SU-DHL-6 (cell line): ENCODE measurements around the gene POLR2E.

Source experiments
- H2AFZ ChIP-seq: fragments of 200-600 bp; sonication (generic); 2 replicates; pipeline ENCODE4 v1.6.1; 2014; ENCODE audit warnings: low read depth, mild to moderate bottlenecking, moderate library complexity, mixed read lengths, antibody characterized with exemption, low read length; ENCODE audit not compliant: severe bottlenecking
- H3F3A ChIP-seq: fragments of 200-600 bp; shearing (Covaris generic); 2 replicates; pipeline ENCODE4 v1.6.0; 2016; ENCODE audit warnings: antibody characterized with exemption, mild to moderate bottlenecking; ENCODE audit not compliant: insufficient read depth
- H3K27ac ChIP-seq: fragments of 200-600 bp; sonication (generic); 2 replicates; pipeline ENCODE4 v1.5.1; 2016; ENCODE audit warnings: low read depth, mild to moderate bottlenecking, low read length, moderate library complexity, mixed read lengths
- H3K27me3 ChIP-seq: fragments of 200-600 bp; sonication (generic), shearing (Covaris generic); 2 replicates; pipeline ENCODE4 v1.6.0; 2014; ENCODE audit warnings: mild to moderate bottlenecking, low read length
- H3K36me3 ChIP-seq: fragments of 200-600 bp; sonication (generic); 2 replicates; pipeline ENCODE4 v1.6.1; 2014; ENCODE audit warnings: mild to moderate bottlenecking, low read length, mixed read lengths
- H3K4me2 ChIP-seq: fragments of 300-600, 200-600 bp; shearing (Covaris generic), sonication (generic); 2 replicates; pipeline ENCODE4 v1.6.0; 2014; ENCODE audit warnings: low read length, low read depth, mild to moderate bottlenecking; ENCODE audit not compliant: poor library complexity, severe bottlenecking
- H3K4me3 ChIP-seq: fragments of 200-600 bp; sonication (generic); 2 replicates; pipeline ENCODE4 v1.5.1; 2014; ENCODE audit warnings: antibody characterized with exemption, low read length, mild to moderate bottlenecking, mixed read lengths; ENCODE audit not compliant: insufficient read depth, poor library complexity, severe bottlenecking
- H3K79me2 ChIP-seq: fragments of 200-600 bp; sonication (generic); 2 replicates; pipeline ENCODE4 v1.6.1; 2014; ENCODE audit warnings: mild to moderate bottlenecking, low read length, moderate library complexity; ENCODE audit not compliant: insufficient read depth
- H3K9ac ChIP-seq: fragments of 200-600 bp; sonication (generic); 2 replicates; pipeline ENCODE4 v1.7.0; 2014; ENCODE audit warnings: mild to moderate bottlenecking, low read length
- H3K9me2 ChIP-seq: fragments of 200-600 bp; sonication (generic); replicated peaks from 2 replicates; pipeline ENCODE4 v1.6.1; 2014; ENCODE audit warnings: low read length; ENCODE audit not compliant: insufficient read depth
- H3K9me3 ChIP-seq: fragments of 200-600 bp; sonication (generic); 2 replicates; pipeline ENCODE4 v1.6.1; 2014; ENCODE audit warnings: low read length, mixed read lengths; ENCODE audit not compliant: insufficient read depth
- H4K20me1 ChIP-seq: fragments of 200-600 bp; sonication (generic); 2 replicates; pipeline ENCODE4 v1.6.1; 2014; ENCODE audit warnings: low read depth, mild to moderate bottlenecking, antibody characterized with exemption, low read length, moderate library complexity, mixed read lengths
- CTCF ChIP-seq: fragments of 200-600 bp; sonication (generic); IDR thresholded peaks from one replicate; pipeline ENCODE4 v1.5.1; 2017; ENCODE audit warnings: antibody characterized with exemption, mild to moderate bottlenecking, low read length, moderate library complexity; ENCODE audit not compliant: insufficient read depth, poor library complexity, severe bottlenecking
- EZH2phosphoT487 ChIP-seq: fragments of 200-600 bp; sonication (generic), shearing (Covaris generic); conservative IDR thresholded peaks from 2 replicates; pipeline ENCODE4 v1.6.1; 2018; ENCODE audit warnings: mild to moderate bottlenecking, antibody characterized with exemption, low read length, moderate library complexity, mixed read lengths

POLR2E gene

GRCh38 chr19:1051791-1052190, 43.4 kb downstream of the POLR2E start:
- no peak overlapping the region for H3K9ac ChIP-seq
- H4K20me1 ChIP-seq = no peaks in the 10 kb centered on the region
- H3K27me3 ChIP-seq = no peaks in the 10 kb centered on the region
- H3K36me3 ChIP-seq = no peaks in the 10 kb centered on the region
- no peaks in the 10 kb centered on the region for H3K79me2 ChIP-seq
- H3K4me3 ChIP-seq = no peak overlapping the region
- no peaks in the 10 kb centered on the region for H3K9me3 ChIP-seq
- H3K27ac ChIP-seq = no peak overlapping the region
- H3K4me2 ChIP-seq = no peak overlapping the region
- no peaks in the 10 kb centered on the region for H3K9me2 ChIP-seq
- H3F3A ChIP-seq = no peaks in the 10 kb centered on the region
- no peak for TF ChIP-seq CTCF
- TF ChIP-seq EZH2phosphoT487 = no peak
- H2AFZ ChIP-seq = no peak overlapping the region

- H3F3A ChIP-seq = no peaks in the 10 kb centered on the region
- no peak overlapping the region for H3K4me3 ChIP-seq
- TF ChIP-seq CTCF (no peak), EZH2phosphoT487 (no peak)
- H3K27ac ChIP-seq = no peak overlapping the region
- no peak overlapping the region for H2AFZ ChIP-seq
- no peak overlapping the region for H3K9ac ChIP-seq
- H3K4me2 ChIP-seq = no peak overlapping the region
- H3K9me3 ChIP-seq = no peaks in the 10 kb centered on the region
- no peaks in the 10 kb centered on the region for H3K9me2 ChIP-seq
- H3K36me3 ChIP-seq = no peaks in the 10 kb centered on the region
- no peaks in the 10 kb centered on the region for H4K20me1 ChIP-seq
- H3K79me2 ChIP-seq = no peaks in the 10 kb centered on the region
- no peaks in the 10 kb centered on the region for H3K27me3 ChIP-seq
Observed at GRCh38 chr19:1050989-1051788, 44.0 kb downstream of the POLR2E start.

- Histone ChIP-seq H3K36me3 (peaks cover 4% of the 10 kb centered on the region; the same call in 1 of the 2 replicates), H3K9me2 (no peaks in the 10 kb centered on the region), H2AFZ (no peak overlapping the region), H3K9ac (no peak overlapping the region), H3K27ac (no peak overlapping the region), H4K20me1 (no peaks in the 10 kb centered on the region), H3K79me2 (no peaks in the 10 kb centered on the region), H3K4me2 (no peak overlapping the region), H3K4me3 (no peak overlapping the region), H3K9me3 (no peaks in the 10 kb centered on the region), H3F3A (no peaks in the 10 kb centered on the region), H3K27me3 (no peaks in the 10 kb centered on the region)
- TF ChIP-seq CTCF (no peak), EZH2phosphoT487 (no peak)
Observed at GRCh38 chr19:1049800-1050199, 45.4 kb downstream of the POLR2E start.
